GM23248 (cell line): ENCODE data around the gene TAOK1. TPM values are rescaled to one million over a fixed set of nuclear protein-coding genes. Genes with fewer than 3 reads are reported as not detected.

Experiments
- DNase-seq: peaks from one replicate; pipeline ENCODE4 v3.0.0-alpha.2; 2015
- H2AFZ ChIP-seq: fragments of 200-600 bp; sonication (generic); 2 replicates; pipeline ENCODE4 v1.6.1; 2016; ENCODE audit warnings: antibody characterized with exemption
- H3F3A ChIP-seq: fragments of 200-600 bp; sonication (generic); 2 replicates; pipeline ENCODE4 v1.6.1; 2016; ENCODE audit warnings: mild to moderate bottlenecking, antibody characterized with exemption, mixed run types; ENCODE audit not compliant: insufficient read depth
- H3K27ac ChIP-seq: fragments of 200-600 bp; sonication (generic); 2 replicates; pipeline ENCODE4 v1.5.1; 2016; ENCODE audit warnings: mild to moderate bottlenecking
- H3K27me3 ChIP-seq: fragments of 200-600 bp; sonication (generic); replicated peaks from 2 replicates; pipeline ENCODE4 v1.6.1; 2016; ENCODE audit warnings: mild to moderate bottlenecking; ENCODE audit not compliant: insufficient read depth
- H3K36me3 ChIP-seq: fragments of 200-600 bp; sonication (generic); 2 replicates; pipeline ENCODE4 v1.6.1; 2016; ENCODE audit warnings: low read depth, mild to moderate bottlenecking
- H3K4me1 ChIP-seq: fragments of 200-600 bp; sonication (generic); 2 replicates; pipeline ENCODE4 v1.6.1; 2016; ENCODE audit warnings: mild to moderate bottlenecking; ENCODE audit not compliant: insufficient read depth
- H3K4me2 ChIP-seq: fragments of 200-600 bp; sonication (generic); one replicate; pipeline ENCODE4 v1.6.1; 2016; ENCODE audit warnings: mild to moderate bottlenecking; ENCODE audit not compliant: unreplicated experiment
- H3K4me3 ChIP-seq: fragments of 200-600 bp; sonication (generic); 2 replicates; pipeline ENCODE4 v1.5.1; 2016; ENCODE audit warnings: mild to moderate bottlenecking
- H3K79me2 ChIP-seq: fragments of 200-600 bp; sonication (generic); 2 replicates; pipeline ENCODE4 v1.6.1; 2016; ENCODE audit warnings: mild to moderate bottlenecking; ENCODE audit not compliant: insufficient read depth
- H3K9ac ChIP-seq: fragments of 200-600 bp; sonication (generic); 2 replicates; pipeline ENCODE4 v1.6.1; 2016; ENCODE audit warnings: mild to moderate bottlenecking
- H3K9me2 ChIP-seq: fragments of 200-600 bp; sonication (generic); 2 replicates; pipeline ENCODE4 v1.6.1; 2016; ENCODE audit warnings: mixed run types, mild to moderate bottlenecking, moderate library complexity; ENCODE audit not compliant: insufficient read depth
- H3K9me3 ChIP-seq: fragments of 200-600 bp; sonication (generic); one replicate; pipeline ENCODE4 v1.6.1; 2017; ENCODE audit warnings: low read depth
- H4K20me1 ChIP-seq: fragments of 200-600 bp; sonication (generic); 2 replicates; pipeline ENCODE4 v1.6.0; 2016; ENCODE audit not compliant: insufficient read depth
- EZH2 ChIP-seq: fragments of 200-600 bp; sonication (generic); IDR thresholded peaks from 2 replicates; pipeline ENCODE4 v1.6.1; 2018; ENCODE audit warnings: antibody characterized with exemption, mild to moderate bottlenecking; ENCODE audit not compliant: insufficient read depth, poor library complexity, severe bottlenecking
- EZH2phosphoT487 ChIP-seq: fragments of 200-600 bp; sonication (generic); IDR thresholded peaks from 2 replicates; pipeline ENCODE4 v1.6.1; 2018; ENCODE audit warnings: antibody characterized with exemption, moderate library complexity, mild to moderate bottlenecking, low read depth; ENCODE audit not compliant: insufficient read depth
- WGBS, 2 experiments: methylation state at CpG; one replicate each; pipeline ENCODE4 v1.1.6; 2015 to 2017; ENCODE audit warnings: low lambda C conversion rate in 2 of 2, low coverage in 1 of 2; ENCODE audit errors: missing lambda C conversion rate in 2 of 2; 5-methylcytosine and 5-hydroxymethylcytosine counted together
- in situ Hi-C: fragments of 300-500 bp; cut with MboI; formaldehyde crosslinking; loops from 2 replicates; pipeline ENCODE4 v1.15.0; 2020
- polyA plus RNA-seq: library from polyadenylated mRNA; unstranded; fragments of >200 nt; fragmentation: Nextera tagmentation; extraction: Ambion mirVana; gene quantifications from 2 replicates; pipeline ENCODE4 v1.2.1, GENCODE V29; 2016
- total RNA-seq: library from RNA; depleted of rRNA; stranded (reverse); fragments of >200 nt; shearing (Covaris generic); gene quantifications from 2 replicates; pipeline ENCODE4 v1.2.3, GENCODE V29; 2014

Gene TAOK1
- total and polyA plus RNA-seq, 2 experiments from 2014 or later, result 7.6 to 49.9 TPM

GRCh38 chr17:29349409-29349808 is 40.8 kb upstream of the TAOK1 start:
- H3K27me3 ChIP-seq, result no peaks in the 10 kb centered on the region; the same call in 1 of the 2 replicates
- TF ChIP-seq EZH2phosphoT487 (no peak), EZH2 (no peak)
- 0 out of 2 replicates have a peak, but pooled peaks cover 3% of the 10 kb centered on the region for H3K4me1 ChIP-seq
- in situ Hi-C loops, result no loop called here
- H3K9me3 ChIP-seq, result no peaks in the 10 kb centered on the region
- no peaks in the 10 kb centered on the region for H3K79me2 ChIP-seq
- H3K27ac ChIP-seq, result no peak overlapping the region
- no peak overlapping the region for H3K9ac ChIP-seq
- H3K36me3 ChIP-seq, result no peaks in the 10 kb centered on the region
- 70 to 71% methylated on average over 2 of the region's 2 CpGs for WGBS, 2 experiments
- peaks cover 12% of the 10 kb centered on the region for H3F3A ChIP-seq
- H3K9me2 ChIP-seq, result no peaks in the 10 kb centered on the region
- H3K4me2 ChIP-seq, result no peak overlapping the region
- no peak overlapping the region for H3K4me3 ChIP-seq
- no peak for DNase-seq
- H2AFZ ChIP-seq, result no peak overlapping the region
- no peaks in the 10 kb centered on the region for H4K20me1 ChIP-seq

DNA sequence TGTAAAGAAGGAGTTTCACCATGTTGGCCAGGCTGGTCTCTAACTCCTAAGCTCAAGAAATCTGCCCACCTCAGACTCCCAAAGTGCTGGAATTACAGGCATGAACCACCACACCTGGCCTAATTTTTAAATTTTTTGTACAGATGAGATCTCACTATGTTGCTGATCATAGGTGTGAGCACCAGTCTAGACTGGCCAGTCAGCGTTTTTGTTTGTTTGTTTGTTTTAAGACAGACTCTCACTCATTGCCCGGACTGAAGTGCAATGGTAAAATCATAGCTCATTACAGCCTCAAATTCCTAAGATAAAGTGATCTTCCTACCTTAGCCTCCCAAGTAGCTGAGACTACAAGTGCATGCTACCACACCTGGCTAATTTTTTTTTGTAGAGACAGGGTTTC is 38.0 kb upstream of the TAOK1 start:
- H3K9me2 ChIP-seq, result no peaks in the 10 kb centered on the region
- WGBS, 2 experiments, result 62 to 77% methylated on average over 2 of the region's 2 CpGs
- no peak overlapping the region for H3K4me2 ChIP-seq
- no peaks in the 10 kb centered on the region for H3K9me3 ChIP-seq
- no peaks in the 10 kb centered on the region for H3K36me3 ChIP-seq
- peaks cover 14% of the 10 kb centered on the region for H3F3A ChIP-seq
- H3K27me3 ChIP-seq, result no peaks in the 10 kb centered on the region
- H3K4me3 ChIP-seq, result no peak overlapping the region
- H2AFZ ChIP-seq, result no peak overlapping the region
- in situ Hi-C loops, result loop anchor here (25.0 kb wide), 1 partner anchor 185 kb away; no protein-coding TSS in a partner anchor
- TF ChIP-seq EZH2, result no peak
- no peak for TF ChIP-seq EZH2phosphoT487
- DNase-seq, result no peak
- H3K4me1 ChIP-seq, result 0 out of 2 replicates have a peak, but pooled peaks cover 3% of the 10 kb centered on the region
- H3K79me2 ChIP-seq, result no peaks in the 10 kb centered on the region
- no peak overlapping the region for H3K9ac ChIP-seq
- H3K27ac ChIP-seq, result no peak overlapping the region
- H4K20me1 ChIP-seq, result no peaks in the 10 kb centered on the region

DNA sequence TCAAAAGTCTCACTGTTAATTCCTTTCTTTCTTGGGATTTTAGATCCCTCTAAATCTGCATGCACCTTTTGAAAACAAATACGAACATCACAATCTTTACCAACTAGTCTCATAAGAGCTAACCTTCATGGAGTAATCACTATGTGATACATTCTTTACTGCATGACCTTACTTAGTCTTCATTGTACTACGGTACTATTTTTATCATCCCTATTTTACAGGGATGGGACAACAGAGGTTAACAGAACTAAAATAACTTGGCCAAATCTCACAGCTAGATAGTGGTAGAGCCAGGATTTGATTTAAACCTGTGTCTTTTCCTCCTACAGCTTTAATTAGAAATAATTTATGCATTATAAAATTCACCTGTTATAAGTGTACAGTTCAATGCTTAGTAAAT is 32.9 kb upstream of the TAOK1 start:
- in situ Hi-C loops, result loop anchor here (25.0 kb wide), 1 partner anchor 180 kb away; no protein-coding TSS in a partner anchor
- Histone ChIP-seq H3K4me2 (no peak overlapping the region), H2AFZ (no peak overlapping the region), H4K20me1 (no peaks in the 10 kb centered on the region), H3K9me2 (no peaks in the 10 kb centered on the region), H3K27ac (no peak overlapping the region), H3K4me3 (no peak overlapping the region), H3K36me3 (no peaks in the 10 kb centered on the region), H3K27me3 (no peaks in the 10 kb centered on the region), H3K9ac (no peak overlapping the region), H3K9me3 (no peaks in the 10 kb centered on the region), H3K79me2 (no peaks in the 10 kb centered on the region), H3K4me1 (peaks cover 12% of the 10 kb centered on the region), H3F3A (peaks cover 10% of the 10 kb centered on the region; the same call in 1 of the 2 replicates)
- TF ChIP-seq EZH2phosphoT487, result no peak
- TF ChIP-seq EZH2, result no peak
- WGBS, 2 experiments, result 92 to 94% methylated on average over 2 of the region's 2 CpGs
- DNase-seq, result no peak

DNA sequence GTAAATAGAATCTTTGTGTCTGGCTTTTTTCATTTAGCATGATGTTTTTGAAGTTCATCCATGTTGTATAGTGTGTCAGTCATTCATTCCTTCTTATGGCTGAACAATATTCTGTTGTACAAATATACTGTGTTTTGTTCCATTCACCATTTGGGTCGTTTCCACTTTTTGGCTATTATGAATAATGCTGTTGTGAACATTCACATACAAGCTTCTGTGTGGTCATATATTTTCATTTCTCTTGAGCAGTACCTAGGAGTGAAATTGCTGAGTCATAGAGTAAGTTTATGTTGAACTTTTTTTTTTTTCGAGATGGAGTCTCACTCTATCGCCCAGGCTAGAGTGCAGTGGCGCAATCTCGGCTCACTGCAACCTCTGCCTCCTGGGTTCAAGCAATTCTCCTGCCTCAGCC is 32.3 kb upstream of the TAOK1 start:
- TF ChIP-seq EZH2phosphoT487 (no peak), EZH2 (no peak)
- WGBS, 2 experiments, result 89 to 92% methylated on average over 5 of the region's 5 CpGs
- no peaks in the 10 kb centered on the region for H3K27me3 ChIP-seq
- H3K79me2 ChIP-seq, result no peaks in the 10 kb centered on the region
- 0 out of 2 replicates have a peak overlapping the region, but pooled peaks have one; percentile 10 for H2AFZ ChIP-seq
- H3F3A ChIP-seq, result peaks cover 10% of the 10 kb centered on the region; the same call in 1 of the 2 replicates
- in situ Hi-C loops, result loop anchor here (25.0 kb wide), 1 partner anchor 179 kb away; no protein-coding TSS in a partner anchor
- no peaks in the 10 kb centered on the region for H3K9me2 ChIP-seq
- H3K27ac ChIP-seq, result no peak overlapping the region
- H4K20me1 ChIP-seq, result no peaks in the 10 kb centered on the region
- H3K9ac ChIP-seq, result no peak overlapping the region
- H3K9me3 ChIP-seq, result no peaks in the 10 kb centered on the region
- no peaks in the 10 kb centered on the region for H3K36me3 ChIP-seq
- no peak overlapping the region for H3K4me3 ChIP-seq
- peaks cover 12% of the 10 kb centered on the region for H3K4me1 ChIP-seq
- peak; percentile 26 for DNase-seq
- H3K4me2 ChIP-seq, result no peak overlapping the region

DNA sequence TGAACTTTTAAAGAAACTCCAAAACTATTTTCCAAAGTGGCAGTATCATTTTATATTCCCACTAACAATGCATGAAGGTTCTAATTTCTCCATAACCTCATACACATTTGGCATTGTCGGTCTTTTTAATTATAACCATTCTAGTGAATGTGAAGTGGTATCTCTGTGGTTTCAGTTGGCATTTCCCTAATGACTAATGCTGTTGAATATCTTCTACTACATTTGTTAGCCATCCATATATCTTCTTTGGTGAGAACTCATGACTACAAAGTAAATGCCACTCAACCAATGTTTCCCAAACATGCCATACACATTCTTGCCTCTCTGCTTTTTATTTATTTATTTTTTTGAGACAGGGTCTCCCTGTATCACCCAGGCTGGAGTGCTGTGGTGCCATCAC is 31.7 kb upstream of the TAOK1 start:
- no peaks in the 10 kb centered on the region for H3K9me2 ChIP-seq
- in situ Hi-C loops, result loop anchor here (25.0 kb wide), 1 partner anchor 179 kb away; no protein-coding TSS in a partner anchor

More for the DNA sequence above, 31.7 kb upstream of the TAOK1 start:
- Histone ChIP-seq H3K27ac (no peak overlapping the region), H3K27me3 (no peaks in the 10 kb centered on the region), H3K79me2 (no peaks in the 10 kb centered on the region), H3K4me3 (no peak overlapping the region), H4K20me1 (no peaks in the 10 kb centered on the region), H3F3A (peaks cover 10% of the 10 kb centered on the region; the same call in 1 of the 2 replicates), H2AFZ (no peak overlapping the region), H3K4me2 (no peak overlapping the region), H3K4me1 (peaks cover 12% of the 10 kb centered on the region), H3K36me3 (no peaks in the 10 kb centered on the region), H3K9ac (no peak overlapping the region), H3K9me3 (no peaks in the 10 kb centered on the region)
- WGBS, 2 experiments, result 67% methylated on average over 1 of the region's 1 CpG
- TF ChIP-seq EZH2, result no peak
- peak; percentile 25 for DNase-seq
